ENCODE results near the gene KPTN. TPM values are rescaled to one million over a fixed set of nuclear protein-coding genes. Genes with fewer than 3 reads are reported as not detected.

The KPTN gene
- total and polyA plus RNA-seq, 4 donors: 2.3 to 6.0 (median 4.0) TPM

GRCh38 chr19:47469363-47469700 is 14.7 kb downstream of the KPTN start:
- H3K4me3 ChIP-seq (ENCODE audit: low read depth in 1 of 3, low read length in 3 of 3): no peak overlapping the region
- TF ChIP-seq HNF4A (conservative IDR thresholded peaks at IDR 0.05) (no peak), SP1 (IDR thresholded peaks at IDR 0.05) (no peak), FOXA1 (IDR thresholded peaks at IDR 0.05) (no peak), REST (IDR thresholded peaks at IDR 0.05) (no peak), JUND (IDR thresholded peaks at IDR 0.05) (no peak), CTCF (IDR thresholded peaks at IDR 0.05; ENCODE audit: low read depth, low read length, missing input control) (no peak), RXRA (IDR thresholded peaks at IDR 0.05) (no peak), NR2F2 (IDR thresholded peaks at IDR 0.05) (no peak), MAX (IDR thresholded peaks at IDR 0.05) (no peak), ATF3 (IDR thresholded peaks at IDR 0.05) (no peak), EGR1 (IDR thresholded peaks at IDR 0.05; ENCODE audit: low read depth in 2 of 2) (no peak), HNF4G (IDR thresholded peaks at IDR 0.05) (no peak), FOXA2 (IDR thresholded peaks at IDR 0.05) (no peak), YY1 (IDR thresholded peaks at IDR 0.05) (no peak), ZBTB33 (IDR thresholded peaks at IDR 0.05) (no peak)
- H3K36me3 ChIP-seq (ENCODE audit: control insufficient read depth in 4 of 4, insufficient read depth in 3 of 4, low read depth in 1 of 4, low read length in 3 of 4): no peaks in the 10 kb centered on the region
- no peak overlapping the region for H3K9ac ChIP-seq (ENCODE audit: low read depth in 1 of 2, low read length in 2 of 2)
- H3K9me3 ChIP-seq (ENCODE audit: control insufficient read depth in 4 of 4, low read length in 3 of 4): no peaks in the 10 kb centered on the region
- peaks cover 0 to 4% (median 0%) of the 10 kb centered on the region in 4 donors for H3K4me1 ChIP-seq (ENCODE audit: control insufficient read depth in 4 of 4, insufficient read depth in 4 of 4, low read length in 3 of 4)
- no peak overlapping the region for H3K27ac ChIP-seq (ENCODE audit: low read depth in 1 of 2, low read length in 2 of 2)
- H3K27me3 ChIP-seq (ENCODE audit: control insufficient read depth in 4 of 4, insufficient read depth in 4 of 4, low read length in 3 of 4): peaks cover 0 to 14% (median 3%) of the 10 kb centered on the region in 4 donors
- WGBS: 13% methylated on average over 6 of the region's 6 CpGs
- no peak for DNase-seq (ENCODE audit: low spot score)

GRCh38 chr19:47467914-47468313 is 16.1 kb downstream of the KPTN start:
- 45% methylated on average over 9 of the region's 9 CpGs for WGBS
- DNase-seq (ENCODE audit: low spot score): no peak
- TF ChIP-seq FOXA1 (IDR thresholded peaks at IDR 0.05) (no peak), REST (IDR thresholded peaks at IDR 0.05) (no peak), MAX (IDR thresholded peaks at IDR 0.05) (no peak), RXRA (IDR thresholded peaks at IDR 0.05) (no peak), YY1 (IDR thresholded peaks at IDR 0.05) (no peak), ZBTB33 (IDR thresholded peaks at IDR 0.05) (no peak), NR2F2 (IDR thresholded peaks at IDR 0.05) (no peak), TAF1 (conservative IDR thresholded peaks at IDR 0.05) (no peak), SP1 (IDR thresholded peaks at IDR 0.05) (no peak), EGR1 (IDR thresholded peaks at IDR 0.05; ENCODE audit: low read depth in 2 of 2) (no peak), HNF4A (conservative IDR thresholded peaks at IDR 0.05) (no peak), FOXA2 (IDR thresholded peaks at IDR 0.05) (no peak), GABPA (IDR thresholded peaks at IDR 0.05 in 1 of 2, conservative IDR thresholded peaks at IDR 0.05 in 1 of 2) (no peak), ATF3 (IDR thresholded peaks at IDR 0.05) (no peak)

More at GRCh38 chr19:47467914-47468313, 16.1 kb downstream of the KPTN start:
- Histone ChIP-seq H3K36me3 (ENCODE audit: control insufficient read depth in 4 of 4, insufficient read depth in 3 of 4, low read depth in 1 of 4, low read length in 3 of 4) (no peaks in the 10 kb centered on the region), H3K27me3 (ENCODE audit: control insufficient read depth in 4 of 4, insufficient read depth in 4 of 4, low read length in 3 of 4) (peaks cover 0 to 14% (median 3%) of the 10 kb centered on the region in 4 donors), H3K9ac (ENCODE audit: low read depth in 1 of 2, low read length in 2 of 2) (no peak overlapping the region), H3K4me1 (ENCODE audit: control insufficient read depth in 4 of 4, insufficient read depth in 4 of 4, low read length in 3 of 4) (peaks cover 0 to 4% (median 0%) of the 10 kb centered on the region in 4 donors), H3K9me3 (ENCODE audit: control insufficient read depth in 4 of 4, low read length in 3 of 4) (no peaks in the 10 kb centered on the region), H3K4me3 (ENCODE audit: low read depth in 1 of 3, low read length in 3 of 3) (no peak overlapping the region), H3K27ac (ENCODE audit: low read depth in 1 of 2, low read length in 2 of 2) (no peak overlapping the region)

All from liver (tissue), 9 donors.